Thoracic aorta (tissue), 2 donors: ENCODE measurements around the gene ZNF714. TPM values are rescaled to one million over a fixed set of nuclear protein-coding genes. Genes with fewer than 3 reads are reported as not detected.

ENCODE experiments used
- ATAC-seq: fragments of 150-250 bp; one replicate; pipeline ENCODE4 v1.8.0; 2017; ENCODE audit warnings: low read depth; ENCODE audit not compliant: insufficient number of reproducible peaks, low FRiP score
- DNase-seq: peaks from one replicate; pipeline ENCODE4 v3.0.0-alpha.2; 2020; ENCODE audit warnings: low spot score
- H3K27ac ChIP-seq, 2 donors: fragments of 200-600 bp; sonication (generic); 1 replicate in 1 of 2; 2 replicates in 1 of 2; pipeline ENCODE4 v1.5.1; 2016; ENCODE audit warnings: mild to moderate bottlenecking in 2 of 2, moderate library complexity in 2 of 2
- H3K27me3 ChIP-seq: fragments of 200-600 bp; sonication (generic); replicated peaks from 2 replicates; pipeline ENCODE4 v1.6.0; 2016; ENCODE audit warnings: mild to moderate bottlenecking; ENCODE audit not compliant: insufficient read depth
- H3K36me3 ChIP-seq: fragments of 200-600 bp; sonication (generic); one replicate; pipeline ENCODE4 v1.5.1; 2016
- H3K4me1 ChIP-seq, 2 donors: fragments of 200-600 bp; sonication (generic); 1 replicate in 1 of 2; 2 replicates in 1 of 2; pipeline versions ENCODE4 v1.5.1 to v1.6.0; 2016; ENCODE audit warnings: low read depth in 2 of 2, mild to moderate bottlenecking in 1 of 2; ENCODE audit not compliant: control insufficient read depth in 1 of 2
- H3K4me3 ChIP-seq: fragments of 200-600 bp; sonication (generic); 2 replicates; pipeline ENCODE4 v1.5.1; 2016; ENCODE audit warnings: mild to moderate bottlenecking
- H3K9me3 ChIP-seq: fragments of 200-600 bp; sonication (generic); 2 replicates; pipeline ENCODE4 v1.5.1; 2016
- CTCF ChIP-seq: fragments of 200-600 bp; sonication (generic); IDR thresholded peaks from one replicate; pipeline ENCODE4 v1.5.1; 2019; ENCODE audit warnings: antibody characterized with exemption
- total RNA-seq, 2 donors: library from RNA; depleted of rRNA; stranded (reverse); fragments of >200 nt; gene quantifications; one replicate each; pipeline versions ENCODE4 v1.1.0 to v1.2.3, GENCODE V29; 2016

ZNF714 gene
- 10 to 100 TPM in 1 of 2 donors, 1 to 10 TPM in 1; 2.6 to 15.2 TPM for total RNA-seq

- Histone ChIP-seq H3K4me1 (peaks cover 0 to 6% of the 10 kb centered on the region in 2 donors), H3K36me3 (no peaks in the 10 kb centered on the region), H3K9me3 (no peaks in the 10 kb centered on the region), H3K4me3 (peak within 1 kb of the TSS; percentile 87), H3K27me3 (no peaks in the 10 kb centered on the region), H3K27ac (peak within 1 kb of the TSS in 1 of 2 donors; percentile 59)
- no peak for TF ChIP-seq CTCF
- DNase-seq (peak; percentile 59), ATAC-seq (peak; percentile 97)
Observed at GRCh38 chr19:21082011-21082975, at the start of gene ZNF714. Gene ZNF714, plus strand, starts transcription at chr19:21082203. Its CDS starts 16,066 bp downstream, at chr19:21098269.

- DNase-seq (no peak), ATAC-seq (no peak)
- peaks cover 21% of the 10 kb centered on the region for H3K36me3 ChIP-seq
Observed at GRCh38 chr19:21045028-21045427, 37.0 kb upstream of the ZNF714 start.

GRCh38 chr19:21046489-21046888 is 35.5 kb upstream of the ZNF714 start:
- no peak overlapping the region for H3K27ac ChIP-seq
- no peaks in the 10 kb centered on the region for H3K27me3 ChIP-seq
- H3K4me1 ChIP-seq, result no peaks in the 10 kb centered on the region
- peaks cover 39% of the 10 kb centered on the region for H3K9me3 ChIP-seq
- no peak overlapping the region for H3K4me3 ChIP-seq
- H3K36me3 ChIP-seq, result peaks cover 25% of the 10 kb centered on the region
- no peak for TF ChIP-seq CTCF
- DNase-seq (no peak), ATAC-seq (no peak)

More at GRCh38 chr19:21045028-21045427, 37.0 kb upstream of the ZNF714 start:
- Histone ChIP-seq H3K4me1 (no peaks in the 10 kb centered on the region), H3K27me3 (no peaks in the 10 kb centered on the region), H3K4me3 (no peak overlapping the region), H3K9me3 (peaks cover 34% of the 10 kb centered on the region), H3K27ac (no peak overlapping the region)
- TF ChIP-seq CTCF, result no peak

GRCh38 chr19:21047716-21048115 is 34.3 kb upstream of the ZNF714 start:
- no peak for TF ChIP-seq CTCF
- ATAC-seq (no peak), DNase-seq (no peak)
- Histone ChIP-seq H3K4me3 (no peak overlapping the region), H3K4me1 (no peaks in the 10 kb centered on the region), H3K27ac (no peak overlapping the region), H3K9me3 (peaks cover 42% of the 10 kb centered on the region), H3K36me3 (peaks cover 21% of the 10 kb centered on the region), H3K27me3 (no peaks in the 10 kb centered on the region)

GRCh38 chr19:21052902-21053301 is 29.1 kb upstream of the ZNF714 start:
- no peaks in the 10 kb centered on the region for H3K27me3 ChIP-seq
- DNase-seq, result no peak
- no peak overlapping the region for H3K4me3 ChIP-seq
- peaks cover 39% of the 10 kb centered on the region for H3K36me3 ChIP-seq
- H3K9me3 ChIP-seq, result peaks cover 48% of the 10 kb centered on the region
- TF ChIP-seq CTCF, result no peak
- H3K27ac ChIP-seq, result no peak overlapping the region
- no peaks in the 10 kb centered on the region for H3K4me1 ChIP-seq
- ATAC-seq, result no peak
